Lung (tissue), 12 donors: ENCODE measurements around the gene LCLAT1. TPM values are rescaled to one million over a fixed set of nuclear protein-coding genes. Genes with fewer than 3 reads are reported as not detected.
A peak's percentile ranks its signal among the peaks of the same experiment; 100 is the strongest.

Experiments used
- ATAC-seq: fragments of 200-7000 bp; cut with Tn5 transposase; one replicate; pipeline ENCODE4 v1.9.1; 2020; ENCODE audit warnings: moderate number of reproducible peaks; ENCODE audit not compliant: insufficient read depth, low FRiP score
- DNase-seq, 3 donors: peaks; one replicate each; pipeline ENCODE4 v3.0.0-alpha.2; 2013 to 2017
- H3K27ac ChIP-seq, 2 donors: one replicate each; pipeline ENCODE4 v1.5.1; 2013; ENCODE audit warnings: mild to moderate bottlenecking in 2 of 2, moderate library complexity in 2 of 2, control low read depth in 1 of 2, inconsistent platforms in 1 of 2, low read depth in 1 of 2, low read length in 1 of 2
- H3K27me3 ChIP-seq, 3 donors: one replicate each; pipeline ENCODE4 v1.5.1; 2013; ENCODE audit warnings: low read length in 2 of 3; ENCODE audit not compliant: control insufficient read depth in 3 of 3, insufficient read depth in 3 of 3
- H3K36me3 ChIP-seq, 4 donors: one replicate each; pipeline ENCODE4 v1.5.1; 2013; ENCODE audit warnings: low read length in 4 of 4, mild to moderate bottlenecking in 1 of 4, moderate library complexity in 1 of 4; ENCODE audit not compliant: control insufficient read depth in 4 of 4, insufficient read depth in 4 of 4
- H3K4me1 ChIP-seq, 5 donors: one replicate each; pipeline ENCODE4 v1.5.1; 2013; ENCODE audit warnings: low read length in 5 of 5, mild to moderate bottlenecking in 2 of 5, moderate library complexity in 1 of 5; ENCODE audit not compliant: control insufficient read depth in 5 of 5, insufficient read depth in 5 of 5
- H3K4me3 ChIP-seq: one replicate; pipeline ENCODE4 v1.5.1; 2013; ENCODE audit warnings: mild to moderate bottlenecking, control low read depth, moderate library complexity
- H3K9ac ChIP-seq, 2 donors: one replicate each; pipeline ENCODE4 v1.5.1; 2013; ENCODE audit warnings: low read length in 2 of 2, control low read depth in 1 of 2; ENCODE audit not compliant: insufficient read depth in 1 of 2
- H3K9me3 ChIP-seq, 4 donors: one replicate each; pipeline ENCODE4 v1.5.1; 2013; ENCODE audit warnings: low read length in 3 of 4, mild to moderate bottlenecking in 1 of 4, moderate library complexity in 1 of 4; ENCODE audit not compliant: control insufficient read depth in 4 of 4, insufficient read depth in 3 of 4
- CTCF ChIP-seq: IDR thresholded peaks from 2 replicates; pipeline ENCODE4 v1.5.1; 2012; ENCODE audit warnings: mild to moderate bottlenecking; ENCODE audit errors: control extremely low read depth, extremely low read depth
- WGBS, 2 donors: extraction: QIAGEN DNeasy Blood & Tissue Kit; methylation state at CpG; one replicate each; pipeline ENCODE4 v1.1.7; 2013; 5-methylcytosine and 5-hydroxymethylcytosine counted together
- polyA plus RNA-seq, 2 donors: library from polyadenylated mRNA; stranded (reverse); fragments of 200-250 nt; gene quantifications; one replicate each; pipeline ENCODE4 v1.2.1, GENCODE V29; 2013
- total RNA-seq, 2 donors: library from RNA; depleted of rRNA in 1 of 2; stranded (reverse); fragments of >200 nt in 1 of 2; gene quantifications; one replicate each; pipeline ENCODE4 v1.2.1, GENCODE V29; 2014 to 2021
- donor health status: control.
- donor health status: control.
- donor health status: Bipolar disorder and iron deficiency.
- donor health status: healthy.
- donor health status: DM: yes; HTN: yes; CAD: no.

The LCLAT1 gene
- total and polyA plus RNA-seq, 4 donors: 2.4 to 24.2 (median 10.8) TPM

GRCh38 chr2:30422444-30423040 lies 24.5 kb upstream of the LCLAT1 start:
- Histone ChIP-seq H3K27ac (peak overlapping the region; percentile 13 to 82), H3K27me3 (no peaks in the 10 kb centered on the region), H3K9me3 (no peaks in the 10 kb centered on the region), H3K4me1 (peaks cover 0 to 19% (median 6%) of the 10 kb centered on the region in 5 donors), H3K9ac (peak overlapping the region in 1 of 2 donors; percentile 2), H3K36me3 (no peaks in the 10 kb centered on the region), H3K4me3 (no peak overlapping the region)
- 66 to 84% methylated on average over 8 of the region's 8 CpGs for WGBS, 2 donors
- ATAC-seq (no peak), DNase-seq (peak in 1 of 3 donors; percentile 30)
- no peak for TF ChIP-seq CTCF

- 97% methylated on average over 1 of the region's 1 CpG for WGBS, 2 donors
- H3K4me1 ChIP-seq: peaks cover 1 to 22% (median 12%) of the 10 kb centered on the region in 5 donors
- DNase-seq (no peak), ATAC-seq (no peak)
- no peak overlapping the region for H3K9ac ChIP-seq
- H3K27me3 ChIP-seq: peaks cover 0 to 3% (median 0%) of the 10 kb centered on the region in 3 donors
- H3K36me3 ChIP-seq: no peaks in the 10 kb centered on the region
- H3K27ac ChIP-seq: no peak overlapping the region
- no peak for TF ChIP-seq CTCF
- H3K9me3 ChIP-seq: no peaks in the 10 kb centered on the region
- no peak overlapping the region for H3K4me3 ChIP-seq
Measured at GRCh38 chr2:30424231-30424630, 22.8 kb upstream of the LCLAT1 start.

GRCh38 chr2:30425326-30425725 lies 21.7 kb upstream of the LCLAT1 start:
- H3K27me3 ChIP-seq: peaks cover 0 to 3% (median 0%) of the 10 kb centered on the region in 3 donors
- no peaks in the 10 kb centered on the region for H3K36me3 ChIP-seq
- no peak overlapping the region for H3K9ac ChIP-seq
- DNase-seq: no peak
- WGBS, 2 donors: 79 to 90% methylated on average over 4 of the region's 4 CpGs
- H3K4me1 ChIP-seq: peaks cover 1 to 22% (median 12%) of the 10 kb centered on the region in 5 donors
- ATAC-seq: no peak
- no peak for TF ChIP-seq CTCF
- H3K4me3 ChIP-seq: no peak overlapping the region
- H3K27ac ChIP-seq: no peak overlapping the region
- H3K9me3 ChIP-seq: no peaks in the 10 kb centered on the region
